ENCODE data around the gene PIK3R5.

The PIK3R5 gene

GRCh38 chr17:8955021-8955959 is 10.2 kb downstream of the PIK3R5 start:
- Histone ChIP-seq H3K9me3 (ENCODE audit: control insufficient read depth in 5 of 5, low read length in 5 of 5) (peaks cover 0 to 6% (median 0%) of the 10 kb centered on the region in 5 donors), H3K27ac (ENCODE audit: low read depth, low read length) (no peak overlapping the region), H3K9ac (ENCODE audit: low read length in 5 of 5) (no peak overlapping the region), H3K27me3 (ENCODE audit: control insufficient read depth in 5 of 5, insufficient read depth in 4 of 5, low read length in 5 of 5) (peaks cover 0 to 3% (median 0%) of the 10 kb centered on the region in 5 donors), H3K4me3 (ENCODE audit: low read depth in 1 of 5, low read length in 5 of 5) (no peak overlapping the region), H3K36me3 (ENCODE audit: control insufficient read depth in 5 of 5, insufficient read depth in 5 of 5, low read length in 5 of 5) (peaks cover 0 to 4% (median 0%) of the 10 kb centered on the region in 5 donors), H3K4me1 (ENCODE audit: control insufficient read depth in 5 of 5, insufficient read depth in 5 of 5, low read length in 5 of 5) (peaks cover 0 to 30% (median 9%) of the 10 kb centered on the region in 5 donors)

DNA sequence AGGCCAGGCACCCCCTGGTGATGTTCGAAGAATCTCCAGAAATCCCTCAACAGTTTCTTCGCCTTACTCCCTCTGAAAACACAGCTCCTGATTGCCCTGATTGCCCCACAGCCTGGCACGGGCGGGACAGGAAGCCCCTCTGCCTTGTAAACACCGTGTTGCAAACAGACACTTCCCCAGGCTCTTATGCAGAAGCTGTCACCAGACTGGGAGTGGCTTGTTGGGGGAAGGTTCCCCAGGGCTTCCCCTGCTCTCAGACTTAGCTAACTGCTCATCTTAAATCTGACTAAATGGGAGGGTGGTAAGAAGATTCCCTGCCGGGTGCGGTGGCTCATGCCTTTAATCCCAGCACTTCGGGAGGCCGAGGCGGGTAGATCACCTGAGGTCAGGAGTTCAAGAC is 11.2 kb downstream of the PIK3R5 start:
- Histone ChIP-seq H3K4me3 (ENCODE audit: low read depth in 1 of 5, low read length in 5 of 5) (no peak overlapping the region), H3K9ac (ENCODE audit: low read length in 5 of 5) (no peak overlapping the region), H3K9me3 (ENCODE audit: control insufficient read depth in 5 of 5, low read length in 5 of 5) (peaks cover 0 to 6% (median 0%) of the 10 kb centered on the region in 5 donors), H3K27ac (ENCODE audit: low read depth, low read length) (no peak overlapping the region), H3K4me1 (ENCODE audit: control insufficient read depth in 5 of 5, insufficient read depth in 5 of 5, low read length in 5 of 5) (peaks cover 0 to 30% (median 9%) of the 10 kb centered on the region in 5 donors), H3K36me3 (ENCODE audit: control insufficient read depth in 5 of 5, insufficient read depth in 5 of 5, low read length in 5 of 5) (peaks cover 0 to 4% (median 0%) of the 10 kb centered on the region in 5 donors), H3K27me3 (ENCODE audit: control insufficient read depth in 5 of 5, insufficient read depth in 4 of 5, low read length in 5 of 5) (peaks cover 0 to 3% (median 0%) of the 10 kb centered on the region in 5 donors)

- Histone ChIP-seq H3K4me3 (ENCODE audit: low read depth in 1 of 5, low read length in 5 of 5) (no peak overlapping the region), H3K4me1 (ENCODE audit: control insufficient read depth in 5 of 5, insufficient read depth in 5 of 5, low read length in 5 of 5) (peaks cover 0 to 30% (median 9%) of the 10 kb centered on the region in 5 donors), H3K9ac (ENCODE audit: low read length in 5 of 5) (no peak overlapping the region), H3K27me3 (ENCODE audit: control insufficient read depth in 5 of 5, insufficient read depth in 4 of 5, low read length in 5 of 5) (peaks cover 0 to 3% (median 0%) of the 10 kb centered on the region in 5 donors), H3K36me3 (ENCODE audit: control insufficient read depth in 5 of 5, insufficient read depth in 5 of 5, low read length in 5 of 5) (no peaks in the 10 kb centered on the region), H3K9me3 (ENCODE audit: control insufficient read depth in 5 of 5, low read length in 5 of 5) (peaks cover 0 to 6% (median 0%) of the 10 kb centered on the region in 5 donors), H3K27ac (ENCODE audit: low read depth, low read length) (no peak overlapping the region)
Measured at GRCh38 chr17:8953156-8953885, 12.2 kb downstream of the PIK3R5 start.

DNA sequence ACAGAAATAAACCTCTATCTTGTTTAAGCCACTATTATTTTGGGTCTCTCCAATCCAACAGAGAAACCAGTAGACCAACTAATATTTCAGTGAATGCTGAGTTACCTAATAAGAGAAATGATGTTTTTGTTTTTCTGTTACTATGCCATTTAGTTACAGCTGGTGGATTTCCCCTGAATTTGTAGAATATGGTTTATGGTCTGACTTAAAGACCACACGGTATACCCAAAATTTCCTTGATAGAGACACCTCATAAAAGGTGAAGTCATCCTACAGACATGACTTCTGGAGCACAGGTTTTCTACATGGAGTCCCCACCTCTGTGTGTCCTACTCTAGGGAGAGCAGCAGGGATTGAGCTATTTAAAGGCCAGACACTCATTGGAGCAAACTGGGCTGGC is 13.3 kb downstream of the PIK3R5 start:
- peaks cover 0 to 30% (median 9%) of the 10 kb centered on the region in 5 donors for H3K4me1 ChIP-seq (ENCODE audit: control insufficient read depth in 5 of 5, insufficient read depth in 5 of 5, low read length in 5 of 5)
- peaks cover 0 to 6% (median 0%) of the 10 kb centered on the region in 5 donors for H3K9me3 ChIP-seq (ENCODE audit: control insufficient read depth in 5 of 5, low read length in 5 of 5)
- no peak overlapping the region for H3K27ac ChIP-seq (ENCODE audit: low read depth, low read length)
- no peak overlapping the region for H3K4me3 ChIP-seq (ENCODE audit: low read depth in 1 of 5, low read length in 5 of 5)
- no peaks in the 10 kb centered on the region for H3K36me3 ChIP-seq (ENCODE audit: control insufficient read depth in 5 of 5, insufficient read depth in 5 of 5, low read length in 5 of 5)
- no peaks in the 10 kb centered on the region for H3K27me3 ChIP-seq (ENCODE audit: control insufficient read depth in 5 of 5, insufficient read depth in 4 of 5, low read length in 5 of 5)
- H3K9ac ChIP-seq (ENCODE audit: low read length in 5 of 5): no peak overlapping the region

DNA sequence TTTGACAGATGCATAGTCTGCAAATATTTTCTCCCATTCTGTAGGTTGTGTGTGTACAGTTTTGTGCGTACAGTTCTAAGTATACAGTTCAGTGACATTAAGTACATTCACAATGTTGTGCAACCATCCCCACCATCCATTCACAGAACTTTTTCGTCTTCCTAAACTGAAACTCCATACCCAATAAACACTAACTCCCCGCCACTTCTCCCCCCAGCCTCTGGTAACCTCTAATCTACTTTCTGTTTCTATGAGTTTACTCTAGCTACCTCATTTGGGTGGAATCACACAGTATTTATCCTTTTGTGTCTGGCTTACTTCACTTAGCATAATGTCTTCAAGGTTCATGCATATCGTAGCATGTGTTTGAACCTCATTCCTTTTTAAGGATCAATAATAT is 14.3 kb downstream of the PIK3R5 start:
- Histone ChIP-seq H3K36me3 (ENCODE audit: control insufficient read depth in 5 of 5, insufficient read depth in 5 of 5, low read length in 5 of 5) (no peaks in the 10 kb centered on the region), H3K27ac (ENCODE audit: low read depth, low read length) (no peak overlapping the region), H3K9ac (ENCODE audit: low read length in 5 of 5) (no peak overlapping the region), H3K4me1 (ENCODE audit: control insufficient read depth in 5 of 5, insufficient read depth in 5 of 5, low read length in 5 of 5) (peaks cover 0 to 27% (median 8%) of the 10 kb centered on the region in 5 donors), H3K9me3 (ENCODE audit: control insufficient read depth in 5 of 5, low read length in 5 of 5) (peaks cover 0 to 6% (median 0%) of the 10 kb centered on the region in 5 donors), H3K27me3 (ENCODE audit: control insufficient read depth in 5 of 5, insufficient read depth in 4 of 5, low read length in 5 of 5) (peaks cover 0 to 4% (median 2%) of the 10 kb centered on the region in 5 donors), H3K4me3 (ENCODE audit: low read depth in 1 of 5, low read length in 5 of 5) (no peak overlapping the region)

DNA sequence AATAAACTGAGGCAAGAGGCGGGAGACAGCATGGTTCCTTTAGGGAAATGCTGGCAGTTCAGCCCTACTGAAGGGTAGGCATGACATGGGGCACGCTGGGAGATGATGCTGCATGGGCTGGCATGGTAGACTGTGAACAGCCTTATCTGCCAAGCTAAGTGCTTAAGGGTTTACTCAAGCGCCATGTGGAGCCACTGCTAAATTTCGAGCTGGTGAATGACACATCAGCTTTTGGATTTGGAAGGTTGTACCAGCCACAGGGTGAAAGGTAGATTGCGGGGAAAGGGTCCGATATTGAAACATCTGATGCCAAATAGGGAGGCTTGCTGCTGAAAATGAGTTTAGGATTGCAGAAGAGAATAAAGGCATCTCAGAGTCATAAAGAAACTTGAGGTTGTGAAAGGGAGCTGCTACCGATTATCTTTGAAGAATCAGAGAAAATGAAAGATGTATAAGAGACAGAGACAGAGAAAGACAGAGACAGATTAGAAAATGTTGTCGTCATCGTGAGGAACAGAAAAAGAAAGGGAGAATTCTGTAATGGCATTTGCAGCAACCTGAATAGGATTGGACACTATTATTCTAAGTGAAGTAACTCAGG is 16.3 kb downstream of the PIK3R5 start:
- H3K4me3 ChIP-seq (ENCODE audit: low read depth in 1 of 5, low read length in 5 of 5): no peak overlapping the region
- H3K36me3 ChIP-seq (ENCODE audit: control insufficient read depth in 5 of 5, insufficient read depth in 5 of 5, low read length in 5 of 5): no peaks in the 10 kb centered on the region
- peaks cover 0 to 9% (median 2%) of the 10 kb centered on the region in 5 donors for H3K9me3 ChIP-seq (ENCODE audit: control insufficient read depth in 5 of 5, low read length in 5 of 5)
- H3K27ac ChIP-seq (ENCODE audit: low read depth, low read length): no peak overlapping the region
- H3K9ac ChIP-seq (ENCODE audit: low read length in 5 of 5): no peak overlapping the region
- peaks cover 0 to 20% (median 6%) of the 10 kb centered on the region in 5 donors for H3K4me1 ChIP-seq (ENCODE audit: control insufficient read depth in 5 of 5, insufficient read depth in 5 of 5, low read length in 5 of 5)
- H3K27me3 ChIP-seq (ENCODE audit: control insufficient read depth in 5 of 5, insufficient read depth in 4 of 5, low read length in 5 of 5): peaks cover 0 to 5% (median 2%) of the 10 kb centered on the region in 5 donors

DNA sequence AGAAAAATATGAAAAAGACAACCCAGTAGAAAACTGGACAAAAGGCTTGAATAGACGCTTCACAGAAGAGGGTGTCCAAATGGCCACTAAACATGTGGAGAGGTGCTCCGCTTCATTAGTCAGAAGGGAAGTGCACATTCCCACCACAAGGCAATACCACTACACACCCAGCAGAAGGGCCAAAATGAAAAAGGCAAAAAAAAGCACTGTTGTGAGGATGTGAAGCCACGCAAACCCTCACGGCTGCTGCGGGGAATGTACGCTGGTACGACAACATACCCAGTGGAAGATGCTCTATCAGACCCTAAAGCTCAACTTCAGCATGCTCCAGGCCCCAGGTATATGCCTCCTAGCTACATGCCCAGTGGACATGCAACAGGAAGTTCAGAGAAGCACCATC is 17.0 kb downstream of the PIK3R5 start:
- peaks cover 0 to 11% (median 2%) of the 10 kb centered on the region in 5 donors for H3K9me3 ChIP-seq (ENCODE audit: control insufficient read depth in 5 of 5, low read length in 5 of 5)
- peaks cover 0 to 15% (median 5%) of the 10 kb centered on the region in 5 donors for H3K4me1 ChIP-seq (ENCODE audit: control insufficient read depth in 5 of 5, insufficient read depth in 5 of 5, low read length in 5 of 5)
- H3K27me3 ChIP-seq (ENCODE audit: control insufficient read depth in 5 of 5, insufficient read depth in 4 of 5, low read length in 5 of 5): peaks cover 0 to 5% (median 2%) of the 10 kb centered on the region in 5 donors
- H3K9ac ChIP-seq (ENCODE audit: low read length in 5 of 5): no peak overlapping the region
- H3K27ac ChIP-seq (ENCODE audit: low read depth, low read length): no peak overlapping the region
- H3K36me3 ChIP-seq (ENCODE audit: control insufficient read depth in 5 of 5, insufficient read depth in 5 of 5, low read length in 5 of 5): no peaks in the 10 kb centered on the region
- no peak overlapping the region for H3K4me3 ChIP-seq (ENCODE audit: low read depth in 1 of 5, low read length in 5 of 5)

- H3K27me3 ChIP-seq (ENCODE audit: control insufficient read depth in 5 of 5, insufficient read depth in 4 of 5, low read length in 5 of 5): peaks cover 0 to 5% (median 2%) of the 10 kb centered on the region in 5 donors
- no peak overlapping the region for H3K9ac ChIP-seq (ENCODE audit: low read length in 5 of 5)
- peaks cover 0 to 11% (median 2%) of the 10 kb centered on the region in 5 donors for H3K9me3 ChIP-seq (ENCODE audit: control insufficient read depth in 5 of 5, low read length in 5 of 5)
- H3K4me1 ChIP-seq (ENCODE audit: control insufficient read depth in 5 of 5, insufficient read depth in 5 of 5, low read length in 5 of 5): peaks cover 0 to 6% (median 0%) of the 10 kb centered on the region in 5 donors
- H3K36me3 ChIP-seq (ENCODE audit: control insufficient read depth in 5 of 5, insufficient read depth in 5 of 5, low read length in 5 of 5): no peaks in the 10 kb centered on the region
- no peak overlapping the region for H3K4me3 ChIP-seq (ENCODE audit: low read depth in 1 of 5, low read length in 5 of 5)
- no peak overlapping the region for H3K27ac ChIP-seq (ENCODE audit: low read depth, low read length)
Measured at GRCh38 chr17:8947201-8947600, 18.3 kb downstream of the PIK3R5 start.

GRCh38 chr17:8946476-8946875 is 19.0 kb downstream of the PIK3R5 start:
- Histone ChIP-seq H3K9me3 (ENCODE audit: control insufficient read depth in 5 of 5, low read length in 5 of 5) (peaks cover 0 to 11% (median 0%) of the 10 kb centered on the region in 5 donors), H3K27me3 (ENCODE audit: control insufficient read depth in 5 of 5, insufficient read depth in 4 of 5, low read length in 5 of 5) (peaks cover 0 to 5% (median 3%) of the 10 kb centered on the region in 5 donors), H3K9ac (ENCODE audit: low read length in 5 of 5) (no peak overlapping the region), H3K4me1 (ENCODE audit: control insufficient read depth in 5 of 5, insufficient read depth in 5 of 5, low read length in 5 of 5) (peaks cover 0 to 13% (median 0%) of the 10 kb centered on the region in 5 donors), H3K36me3 (ENCODE audit: control insufficient read depth in 5 of 5, insufficient read depth in 5 of 5, low read length in 5 of 5) (no peaks in the 10 kb centered on the region), H3K27ac (ENCODE audit: low read depth, low read length) (no peak overlapping the region), H3K4me3 (ENCODE audit: low read depth in 1 of 5, low read length in 5 of 5) (no peak overlapping the region)
